Natural killer cell treated with Interleukin-12 subunit alpha and Interleukin-12 subunit beta and Interleukin-15 and Interleukin-18, amount 100 ng/mL, for 72 hours (primary cell): ENCODE measurements around the gene MCCC1. TPM values are rescaled to one million over a fixed set of nuclear protein-coding genes. Genes with fewer than 3 reads are reported as not detected.

Experiments used
- total RNA-seq, 2 donors: library from RNA; stranded (reverse); gene quantifications; one replicate each; pipeline ENCODE4 v1.2.3, GENCODE V29; 2022

Gene MCCC1
- total RNA-seq, 2 donors from 2014 or later, result 31.5 to 34.0 TPM

Other genes with a start within 250 kb of the MCCC1 start
- 10 to 100 TPM; 49.6 to 55.9 TPM for gene DCUN1D1, start 119.0 kb downstream of the MCCC1 start, total RNA-seq
- gene LAMP3, start 63.2 kb upstream of the MCCC1 start, total RNA-seq, result under 1 TPM; 0.36 to 0.70 TPM
- gene B3GNT5, start 153.8 kb upstream of the MCCC1 start, total RNA-seq, result 1 to 10 TPM in 1 of 2 donors, under 1 TPM in 1; 0.36 to 1.0 TPM